HL-60 (cell line): ENCODE measurements around the gene TFF2.

ENCODE experiments used
- CTCF ChIP-seq: IDR thresholded peaks from one replicate; pipeline ENCODE4 v1.5.1; 2011; ENCODE audit warnings: low read length, control low read depth, inconsistent platforms; ENCODE audit not compliant: insufficient read depth
- GABPA ChIP-seq: IDR thresholded peaks from 2 replicates; pipeline ENCODE4 v1.6.1; 2012; ENCODE audit warnings: low read depth
- POLR2AphosphoS5 ChIP-seq: IDR thresholded peaks from 2 replicates; pipeline ENCODE4 v1.6.1; 2012; ENCODE audit warnings: low read depth
- REST ChIP-seq: IDR thresholded peaks from 2 replicates; pipeline ENCODE4 v1.6.1; 2012; ENCODE audit warnings: low read depth; ENCODE audit not compliant: insufficient replicate concordance

- TF ChIP-seq CTCF (no peak), REST (no peak), GABPA (no peak), POLR2AphosphoS5 (no peak)
Measured at GRCh38 chr21:42307106-42307505, 43.7 kb downstream of the TFF2 start.
